ENCODE results near the gene TCAF1.

- TF ChIP-seq POLR2A (IDR thresholded peaks at IDR 0.05): no peak
- TF ChIP-seq CTCF (IDR thresholded peaks at IDR 0.05): peak in 2 of 5 experiments; percentile 14 to 17
- TF ChIP-seq POLR2AphosphoS5 (IDR thresholded peaks at IDR 0.05): no peak
These were observed 9.3 kb downstream of the TCAF1 start for GRCh38 chr7:143892527-143893300.

Data from transverse colon (tissue), 4 donors.